Stomach (tissue), 4 donors: ENCODE results near the gene BRD2.

Experiments used
- POLR2A ChIP-seq, 4 donors: fragments of 450-650 bp; IDR thresholded peaks; one replicate each; pipeline ENCODE4 v1.6.1; 2016; ENCODE audit warnings: antibody characterized with exemption in 4 of 4, control low read depth in 2 of 4, mild to moderate bottlenecking in 1 of 4, moderate library complexity in 1 of 4
- TF ChIP-seq, protein P1 (sequence below), 7 experiments: fragments of 450-650 bp in 4 of 7; fragments of 200-600 bp in 3 of 7; sonication (generic) in 3 of 7; IDR thresholded peaks; one replicate each; pipeline ENCODE4 v1.5.1; 2016 to 2019; ENCODE audit warnings: antibody characterized with exemption in 7 of 7, control low read depth in 2 of 7, mild to moderate bottlenecking in 1 of 7

DNA sequence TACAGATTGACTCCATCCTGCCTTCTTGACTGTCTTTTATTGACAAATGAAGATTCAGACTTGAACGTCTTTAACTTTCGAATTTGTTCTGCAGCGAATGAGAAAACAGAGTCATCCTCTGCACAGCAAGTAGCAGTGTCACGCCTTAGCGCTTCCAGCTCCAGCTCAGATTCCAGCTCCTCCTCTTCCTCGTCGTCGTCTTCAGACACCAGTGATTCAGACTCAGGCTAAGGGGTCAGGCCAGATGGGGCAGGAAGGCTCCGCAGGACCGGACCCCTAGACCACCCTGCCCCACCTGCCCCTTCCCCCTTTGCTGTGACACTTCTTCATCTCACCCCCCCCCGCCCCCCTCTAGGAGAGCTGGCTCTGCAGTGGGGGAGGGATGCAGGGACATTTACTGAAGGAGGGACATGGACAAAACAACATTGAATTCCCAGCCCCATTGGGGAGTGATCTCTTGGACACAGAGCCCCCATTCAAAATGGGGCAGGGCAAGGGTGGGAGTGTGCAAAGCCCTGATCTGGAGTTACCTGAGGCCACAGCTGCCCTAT is 12.2 kb downstream of the BRD2 start:
- TF ChIP-seq, protein P1, sequence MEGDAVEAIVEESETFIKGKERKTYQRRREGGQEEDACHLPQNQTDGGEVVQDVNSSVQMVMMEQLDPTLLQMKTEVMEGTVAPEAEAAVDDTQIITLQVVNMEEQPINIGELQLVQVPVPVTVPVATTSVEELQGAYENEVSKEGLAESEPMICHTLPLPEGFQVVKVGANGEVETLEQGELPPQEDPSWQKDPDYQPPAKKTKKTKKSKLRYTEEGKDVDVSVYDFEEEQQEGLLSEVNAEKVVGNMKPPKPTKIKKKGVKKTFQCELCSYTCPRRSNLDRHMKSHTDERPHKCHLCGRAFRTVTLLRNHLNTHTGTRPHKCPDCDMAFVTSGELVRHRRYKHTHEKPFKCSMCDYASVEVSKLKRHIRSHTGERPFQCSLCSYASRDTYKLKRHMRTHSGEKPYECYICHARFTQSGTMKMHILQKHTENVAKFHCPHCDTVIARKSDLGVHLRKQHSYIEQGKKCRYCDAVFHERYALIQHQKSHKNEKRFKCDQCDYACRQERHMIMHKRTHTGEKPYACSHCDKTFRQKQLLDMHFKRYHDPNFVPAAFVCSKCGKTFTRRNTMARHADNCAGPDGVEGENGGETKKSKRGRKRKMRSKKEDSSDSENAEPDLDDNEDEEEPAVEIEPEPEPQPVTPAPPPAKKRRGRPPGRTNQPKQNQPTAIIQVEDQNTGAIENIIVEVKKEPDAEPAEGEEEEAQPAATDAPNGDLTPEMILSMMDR (IDR thresholded peaks at IDR 0.05) = no peak
- no peak for TF ChIP-seq POLR2A (IDR thresholded peaks at IDR 0.05)
